ENCODE data around the gene IGF2BP3.

GRCh38 chr7:23383225-23383624 lies 87.1 kb downstream of the IGF2BP3 start:
- TF ChIP-seq CTCF (IDR thresholded peaks at IDR 0.05) (no peak), POLR2A (IDR thresholded peaks at IDR 0.05) (no peak)
